ENCODE data around the gene FTCD. TPM values are rescaled to one million over a fixed set of nuclear protein-coding genes. Genes with fewer than 3 reads are reported as not detected.

FTCD gene
- total and polyA plus RNA-seq, 2 of the 8 experiments (the other 6 are each of a cell fraction or from before 2014, with no cell fraction given) = 3.3 to 4.9 TPM

- POLR2A ChIA-PET (ENCODE audit: partially characterized antibody) = interaction anchor here (0.7 to 3.6 kb wide), 10 partner anchors 9 to 168 kb away, joined by 3 to 12 read pairs (median 3); partner anchors contain the start of gene COL6A1
- H3K4me2 ChIP-seq (ENCODE audit: insufficient read depth in 1 of 2, low read depth in 2 of 2, low read length in 2 of 2) = peak overlapping the region; percentile 75 to 78
- no peak for FAIRE-seq
- TF ChIP-seq KDM5A (IDR thresholded peaks at IDR 0.05; ENCODE audit: low read length) (no peak), ASH2L (IDR thresholded peaks at IDR 0.05; ENCODE audit: low read length) (no peak), POLR2AphosphoS5 (IDR thresholded peaks at IDR 0.05; ENCODE audit: low read depth, low read length) (no peak), TEAD4 (IDR thresholded peaks at IDR 0.05; ENCODE audit: low read depth, low read length) (no peak), KDM1A (IDR thresholded peaks at IDR 0.05; ENCODE audit: borderline replicate concordance, low read length) (no peak), CEBPB (IDR thresholded peaks at IDR 0.05; ENCODE audit: low read depth, low read length) (no peak), SIRT6 (IDR thresholded peaks at IDR 0.05; ENCODE audit: low read length) (no peak), SRF (IDR thresholded peaks at IDR 0.05; ENCODE audit: low read depth, low read length) (0 out of 2 replicates have a peak, but pooled peaks have one; percentile 58), ATF2 (IDR thresholded peaks at IDR 0.05; ENCODE audit: low read length) (no peak), JUND (IDR thresholded peaks at IDR 0.05; ENCODE audit: low read length) (no peak)
Measured at GRCh38 chr21:46142582-46143473, 12.6 kb downstream of the FTCD start.

More at GRCh38 chr21:46142582-46143473, 12.6 kb downstream of the FTCD start:
- H3K4ac ChIP-seq (replicated peaks; ENCODE audit: insufficient read length, low read depth, low read length) = no peak overlapping the region
- H3K27ac ChIP-seq (ENCODE audit: low read depth, low read length) = no peak overlapping the region
- no peak overlapping the region for H3K23ac ChIP-seq (ENCODE audit: insufficient read length)
- H3K4me1 ChIP-seq (replicated peaks in 1 of 4; ENCODE audit: control insufficient read depth in 3 of 4, insufficient read depth in 4 of 4, low read length in 3 of 4) = peaks cover 0 to 2% (median 0%) of the 10 kb centered on the region in 4 experiments; a peak in 4 of 7 replicates
- 0 out of 2 replicates have a peak overlapping the region, but pooled peaks have one; percentile 50 for H2BK12ac ChIP-seq (ENCODE audit: low read depth, low read length)
- no peak overlapping the region for H2AK5ac ChIP-seq (ENCODE audit: low read depth, low read length)
- H3K23me2 ChIP-seq (ENCODE audit: low read depth, low read length) = no peaks in the 10 kb centered on the region
- H2BK20ac ChIP-seq (ENCODE audit: low read length) = no peak overlapping the region
- H3K4me3 ChIP-seq (ENCODE audit: extremely low read depth in 1 of 4, insufficient read depth in 2 of 4, low read depth in 3 of 4, low read length in 4 of 4) = peak overlapping the region; percentile 32 to 53 (median 36); a peak in 7 of 8 replicates
- no peak overlapping the region for H2AFZ ChIP-seq (ENCODE audit: low read length)
- CTCF ChIA-PET (ENCODE audit: partially characterized antibody) = interaction anchor here (0.6 to 4.1 kb wide), 41 partner anchors 11 to 1469 kb away, joined by 3 to 47 read pairs (median 4); partner anchors contain the start of gene FTCD
- H3K18ac ChIP-seq (ENCODE audit: extremely low read depth, low read length) = no peak overlapping the region
- H2BK120ac ChIP-seq (replicated peaks; ENCODE audit: low read depth, low read length) = no peak overlapping the region
- H3K9ac ChIP-seq (replicated peaks in 1 of 4; ENCODE audit: extremely low read depth in 1 of 4, low read depth in 3 of 4, low read length in 3 of 4) = peak overlapping the region in 1 of 4 experiments; percentile 14; a peak in 1 of 7 replicates
- WGBS, 2 experiments (ENCODE audit: extremely low coverage in 1 of 2, insufficient coverage in 1 of 2, insufficient read length in 1 of 2, insufficient replicate concordance in 2 of 2, low coverage in 1 of 2, low lambda C conversion rate in 2 of 2, missing lambda C conversion rate in 1 of 2) = 83% methylated on average over 21 of the region's 21 CpGs; no CpG with 5 or more reads in 1 of the 2 experiments
- peaks cover 0 to 8% of the 10 kb centered on the region in 2 experiments; a peak in 1 of 4 replicates for H3K9me3 ChIP-seq (ENCODE audit: insufficient read depth in 2 of 2, low read depth in 1 of 2, low read length in 1 of 2)
- H4K8ac ChIP-seq (ENCODE audit: extremely low read depth, insufficient read depth, low read length) = no peak overlapping the region
- no peaks in the 10 kb centered on the region for H4K20me1 ChIP-seq (replicated peaks in 1 of 2; ENCODE audit: control insufficient read depth in 1 of 2, insufficient read depth in 2 of 2, low read length in 2 of 2)
- no peak for DNase-seq (ENCODE audit: low read depth in 1 of 2, low spot score in 2 of 2)
- H4K5ac ChIP-seq (ENCODE audit: insufficient read length, low read depth, low read length) = no peak overlapping the region
- no peak overlapping the region for H2BK15ac ChIP-seq (ENCODE audit: low read length)
- no peak overlapping the region for H3K56ac ChIP-seq (replicated peaks; ENCODE audit: insufficient read length, low read depth, low read length)
- H4K91ac ChIP-seq (replicated peaks; ENCODE audit: insufficient read length, low read length) = peak overlapping the region; percentile 63
- no peaks in the 10 kb centered on the region; a peak in 1 of 8 replicates for H3K36me3 ChIP-seq (ENCODE audit: control insufficient read depth in 2 of 4, insufficient read depth in 4 of 4, low read length in 3 of 4)
- H3K79me1 ChIP-seq (ENCODE audit: low read depth, low read length) = no peaks in the 10 kb centered on the region
- H3K79me2 ChIP-seq (ENCODE audit: control insufficient read depth in 1 of 2, insufficient read depth in 2 of 2, low read length in 2 of 2) = no peaks in the 10 kb centered on the region
- H2BK5ac ChIP-seq (ENCODE audit: low read depth, low read length) = no peak overlapping the region
- peaks cover 0 to 24% (median 8%) of the 10 kb centered on the region in 4 experiments; a peak in 4 of 7 replicates for H3K27me3 ChIP-seq (replicated peaks in 1 of 4; ENCODE audit: control insufficient read depth in 3 of 4, extremely low read depth in 1 of 4, insufficient read depth in 3 of 4, low read length in 3 of 4)
- H3K14ac ChIP-seq (ENCODE audit: insufficient read length) = no peak overlapping the region

Data from H1 (cell line).